GM18907 (cell line): ENCODE results near the gene EVL.

Experiments
- ATAC-seq: cut with Tn5 transposase; IDR thresholded peaks from one replicate; pipeline ENCODE4 v1.9.1; 2021; ENCODE audit warnings: mild to moderate bottlenecking, moderate library complexity; ENCODE audit not compliant: unreplicated experiment

EVL gene

GRCh38 chr14:100108042-100108825 lies 43.0 kb downstream of the EVL start:
- ATAC-seq, result peak; percentile 74

- no peak for ATAC-seq
These were observed 43.8 kb downstream of the EVL start for GRCh38 chr14:100108840-100109593.

GRCh38 chr14:100109594-100109955 lies 44.4 kb downstream of the EVL start:
- no peak for ATAC-seq

GRCh38 chr14:100110816-100111215 lies 45.6 kb downstream of the EVL start:
- no peak for ATAC-seq

- ATAC-seq, result no peak
These were observed 46.9 kb downstream of the EVL start for GRCh38 chr14:100111931-100112704.

- no peak for ATAC-seq
These were observed 49.0 kb downstream of the EVL start for GRCh38 chr14:100114109-100114765.

- ATAC-seq, result no peak
These were observed 50.0 kb downstream of the EVL start for GRCh38 chr14:100115236-100115635.

- no peak for ATAC-seq
These were observed 50.5 kb downstream of the EVL start for GRCh38 chr14:100115726-100116125.

GRCh38 chr14:100116134-100116533 lies 50.9 kb downstream of the EVL start:
- ATAC-seq, result no peak

- ATAC-seq, result no peak
These were observed 51.8 kb downstream of the EVL start for GRCh38 chr14:100117026-100117425.

GRCh38 chr14:100117633-100118395 lies 52.6 kb downstream of the EVL start:
- no peak for ATAC-seq

- no peak for ATAC-seq
These were observed 53.3 kb downstream of the EVL start for GRCh38 chr14:100118396-100119011.

GRCh38 chr14:100119251-100119650 lies 54.0 kb downstream of the EVL start:
- no peak for ATAC-seq

GRCh38 chr14:100120522-100121269 lies 55.5 kb downstream of the EVL start:
- ATAC-seq, result no peak

- no peak for ATAC-seq
These were observed 56.6 kb downstream of the EVL start for GRCh38 chr14:100121643-100122480.

- no peak for ATAC-seq
These were observed 57.4 kb downstream of the EVL start for GRCh38 chr14:100122481-100123223.

- no peak for ATAC-seq
These were observed 58.4 kb downstream of the EVL start for GRCh38 chr14:100123618-100124017.
